ENCODE data around the gene CHCHD10. TPM values are rescaled to one million over a fixed set of nuclear protein-coding genes. Genes with fewer than 3 reads are reported as not detected.
A peak's percentile ranks its signal among the peaks of the same experiment; 100 is the strongest.

Gene CHCHD10
- polyA plus RNA-seq, 2 donors, result 115 to 191 TPM

GRCh38 chr22:23752750-23753149, 15.0 kb downstream of the CHCHD10 start:
- Histone ChIP-seq H3K27ac (ENCODE audit: low read depth in 2 of 2, low read length in 1 of 2) (no peak overlapping the region), H3K27me3 (ENCODE audit: control insufficient read depth in 1 of 2, insufficient read depth in 2 of 2, low read length in 2 of 2) (no peaks in the 10 kb centered on the region)
- 93 to 94% methylated on average over 16 of the region's 16 CpGs for WGBS, 2 donors

GRCh38 chr22:23752090-23752691, 15.6 kb downstream of the CHCHD10 start:
- no peak overlapping the region for H3K27ac ChIP-seq (ENCODE audit: low read depth in 2 of 2, low read length in 1 of 2)
- H3K4me3 ChIP-seq (ENCODE audit: low read depth in 1 of 2, low read length in 2 of 2), result no peak overlapping the region
- no peaks in the 10 kb centered on the region for H3K36me3 ChIP-seq (ENCODE audit: control insufficient read depth in 2 of 2, insufficient read depth in 2 of 2, low read length in 1 of 2)
- 81 to 87% methylated on average over 9 of the region's 9 CpGs for WGBS, 2 donors
- H3K9me3 ChIP-seq (ENCODE audit: control insufficient read depth in 2 of 2, insufficient read depth in 1 of 2, low read depth in 1 of 2, low read length in 1 of 2), result no peaks in the 10 kb centered on the region
- no peaks in the 10 kb centered on the region for H3K27me3 ChIP-seq (ENCODE audit: control insufficient read depth in 1 of 2, insufficient read depth in 2 of 2, low read length in 2 of 2)
- peaks cover 0 to 4% of the 10 kb centered on the region in 2 donors for H3K4me1 ChIP-seq (ENCODE audit: control insufficient read depth in 2 of 2, insufficient read depth in 2 of 2, low read length in 1 of 2)

More at GRCh38 chr22:23752750-23753149, 15.0 kb downstream of the CHCHD10 start:
- H3K9me3 ChIP-seq (ENCODE audit: control insufficient read depth in 2 of 2, insufficient read depth in 1 of 2, low read depth in 1 of 2, low read length in 1 of 2), result no peaks in the 10 kb centered on the region
- no peak overlapping the region for H3K4me3 ChIP-seq (ENCODE audit: low read depth in 1 of 2, low read length in 2 of 2)
- peaks cover 0 to 4% of the 10 kb centered on the region in 2 donors for H3K4me1 ChIP-seq (ENCODE audit: control insufficient read depth in 2 of 2, insufficient read depth in 2 of 2, low read length in 1 of 2)
- no peaks in the 10 kb centered on the region for H3K36me3 ChIP-seq (ENCODE audit: control insufficient read depth in 2 of 2, insufficient read depth in 2 of 2, low read length in 1 of 2)

GRCh38 chr22:23751441-23751996, 16.3 kb downstream of the CHCHD10 start:
- Histone ChIP-seq H3K4me3 (ENCODE audit: low read depth in 1 of 2, low read length in 2 of 2) (peak overlapping the region; percentile 61 to 74), H3K4me1 (ENCODE audit: control insufficient read depth in 2 of 2, insufficient read depth in 2 of 2, low read length in 1 of 2) (peaks cover 0 to 4% of the 10 kb centered on the region in 2 donors), H3K27me3 (ENCODE audit: control insufficient read depth in 1 of 2, insufficient read depth in 2 of 2, low read length in 2 of 2) (no peaks in the 10 kb centered on the region), H3K27ac (ENCODE audit: low read depth in 2 of 2, low read length in 1 of 2) (peak overlapping the region; percentile 87 to 95), H3K9me3 (ENCODE audit: control insufficient read depth in 2 of 2, insufficient read depth in 1 of 2, low read depth in 1 of 2, low read length in 1 of 2) (no peaks in the 10 kb centered on the region), H3K36me3 (ENCODE audit: control insufficient read depth in 2 of 2, insufficient read depth in 2 of 2, low read length in 1 of 2) (no peaks in the 10 kb centered on the region)
- 20 to 22% methylated on average over 22 of the region's 22 CpGs for WGBS, 2 donors

GRCh38 chr22:23750714-23751440, 16.9 kb downstream of the CHCHD10 start, which contains the start of gene ZNF70:
Gene ZNF70, minus strand, starts transcription at chr22:23751112. Its CDS starts 5,972 bp downstream, at chr22:23745140.
- 1% methylated on average over 59 to 78 of the region's 78 CpGs for WGBS, 2 donors

DNA sequence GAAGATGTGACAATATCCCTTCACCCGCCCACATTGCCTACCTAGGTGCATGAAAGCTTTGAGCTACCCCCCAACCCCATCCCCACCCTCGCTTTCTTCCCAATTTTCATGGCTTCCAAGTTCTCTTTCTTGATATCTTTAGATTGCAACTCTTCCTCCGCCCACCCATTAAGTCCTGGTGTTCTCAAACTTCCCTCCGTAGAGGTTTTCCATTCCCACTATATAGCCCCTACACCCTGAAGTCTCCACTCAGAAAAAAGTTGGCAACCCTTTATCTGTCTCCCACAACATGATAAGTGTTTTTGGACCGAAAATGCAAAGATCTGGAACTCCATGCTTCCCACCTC, 17.4 kb downstream of the CHCHD10 start:
- 23 to 30% methylated on average over 5 of the region's 5 CpGs for WGBS, 2 donors
- Histone ChIP-seq H3K27me3 (ENCODE audit: control insufficient read depth in 1 of 2, insufficient read depth in 2 of 2, low read length in 2 of 2) (no peaks in the 10 kb centered on the region), H3K4me1 (ENCODE audit: control insufficient read depth in 2 of 2, insufficient read depth in 2 of 2, low read length in 1 of 2) (peaks cover 0 to 4% of the 10 kb centered on the region in 2 donors), H3K36me3 (ENCODE audit: control insufficient read depth in 2 of 2, insufficient read depth in 2 of 2, low read length in 1 of 2) (no peaks in the 10 kb centered on the region), H3K9me3 (ENCODE audit: control insufficient read depth in 2 of 2, insufficient read depth in 1 of 2, low read depth in 1 of 2, low read length in 1 of 2) (no peaks in the 10 kb centered on the region), H3K27ac (ENCODE audit: low read depth in 2 of 2, low read length in 1 of 2) (peak overlapping the region; percentile 80 to 95), H3K4me3 (ENCODE audit: low read depth in 1 of 2, low read length in 2 of 2) (peak overlapping the region; percentile 61 to 74)

More at GRCh38 chr22:23750714-23751440, 16.9 kb downstream of the CHCHD10 start, which contains the start of gene ZNF70:
- H3K9me3 ChIP-seq (ENCODE audit: control insufficient read depth in 2 of 2, insufficient read depth in 1 of 2, low read depth in 1 of 2, low read length in 1 of 2), result no peaks in the 10 kb centered on the region
- H3K4me1 ChIP-seq (ENCODE audit: control insufficient read depth in 2 of 2, insufficient read depth in 2 of 2, low read length in 1 of 2), result peaks cover 0 to 4% of the 10 kb centered on the region in 2 donors
- H3K36me3 ChIP-seq (ENCODE audit: control insufficient read depth in 2 of 2, insufficient read depth in 2 of 2, low read length in 1 of 2), result no peaks in the 10 kb centered on the region
- H3K27ac ChIP-seq (ENCODE audit: low read depth in 2 of 2, low read length in 1 of 2), result peak within 1 kb of the TSS; percentile 87 to 95
- no peaks in the 10 kb centered on the region for H3K27me3 ChIP-seq (ENCODE audit: control insufficient read depth in 1 of 2, insufficient read depth in 2 of 2, low read length in 2 of 2)
- H3K4me3 ChIP-seq (ENCODE audit: low read depth in 1 of 2, low read length in 2 of 2), result peak within 1 kb of the TSS; percentile 61 to 74

- no peak overlapping the region for H3K27ac ChIP-seq (ENCODE audit: low read depth in 2 of 2, low read length in 1 of 2)
- H3K36me3 ChIP-seq (ENCODE audit: control insufficient read depth in 2 of 2, insufficient read depth in 2 of 2, low read length in 1 of 2), result peaks cover 0 to under 1% of the 10 kb centered on the region in 2 donors
- WGBS, 2 donors, result 47 to 51% methylated on average over 12 of the region's 12 CpGs
- no peaks in the 10 kb centered on the region for H3K9me3 ChIP-seq (ENCODE audit: control insufficient read depth in 2 of 2, insufficient read depth in 1 of 2, low read depth in 1 of 2, low read length in 1 of 2)
- no peaks in the 10 kb centered on the region for H3K27me3 ChIP-seq (ENCODE audit: control insufficient read depth in 1 of 2, insufficient read depth in 2 of 2, low read length in 2 of 2)
- H3K4me1 ChIP-seq (ENCODE audit: control insufficient read depth in 2 of 2, insufficient read depth in 2 of 2, low read length in 1 of 2), result peaks cover 0 to 4% of the 10 kb centered on the region in 2 donors
- H3K4me3 ChIP-seq (ENCODE audit: low read depth in 1 of 2, low read length in 2 of 2), result peak overlapping the region in 1 of 2 donors; percentile 61
Measured at GRCh38 chr22:23749841-23750301, 17.9 kb downstream of the CHCHD10 start.

DNA sequence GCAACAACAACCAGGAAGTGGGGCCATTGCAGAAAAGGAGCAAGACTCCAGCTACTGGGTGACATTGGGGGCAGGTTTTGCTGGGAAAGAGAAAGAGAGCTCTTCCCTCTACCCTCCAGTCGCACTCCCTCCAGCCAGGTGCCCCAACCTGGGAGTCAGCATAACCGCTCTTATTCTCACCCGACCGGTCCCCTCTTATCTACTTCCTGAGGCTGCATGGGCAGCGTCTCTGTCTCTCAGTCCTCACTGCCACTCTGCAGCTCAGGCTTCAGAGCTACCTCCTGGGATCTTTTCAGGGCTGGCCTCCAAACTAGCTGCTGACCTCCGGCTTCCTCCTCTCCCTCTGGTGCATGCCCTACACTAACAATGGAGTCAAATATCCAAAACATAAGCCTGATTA, 22.0 kb downstream of the CHCHD10 start:
- peaks cover 0 to 18% of the 10 kb centered on the region in 2 donors for H3K36me3 ChIP-seq (ENCODE audit: control insufficient read depth in 2 of 2, insufficient read depth in 2 of 2, low read length in 1 of 2)
- WGBS, 2 donors, result 54 to 87% methylated on average over 6 of the region's 6 CpGs
- peaks cover 4 to 5% of the 10 kb centered on the region in 2 donors for H3K4me1 ChIP-seq (ENCODE audit: control insufficient read depth in 2 of 2, insufficient read depth in 2 of 2, low read length in 1 of 2)
- H3K27ac ChIP-seq (ENCODE audit: low read depth in 2 of 2, low read length in 1 of 2), result no peak overlapping the region
- no peak overlapping the region for H3K4me3 ChIP-seq (ENCODE audit: low read depth in 1 of 2, low read length in 2 of 2)
- H3K27me3 ChIP-seq (ENCODE audit: control insufficient read depth in 1 of 2, insufficient read depth in 2 of 2, low read length in 2 of 2), result no peaks in the 10 kb centered on the region
- H3K9me3 ChIP-seq (ENCODE audit: control insufficient read depth in 2 of 2, insufficient read depth in 1 of 2, low read depth in 1 of 2, low read length in 1 of 2), result no peaks in the 10 kb centered on the region

DNA sequence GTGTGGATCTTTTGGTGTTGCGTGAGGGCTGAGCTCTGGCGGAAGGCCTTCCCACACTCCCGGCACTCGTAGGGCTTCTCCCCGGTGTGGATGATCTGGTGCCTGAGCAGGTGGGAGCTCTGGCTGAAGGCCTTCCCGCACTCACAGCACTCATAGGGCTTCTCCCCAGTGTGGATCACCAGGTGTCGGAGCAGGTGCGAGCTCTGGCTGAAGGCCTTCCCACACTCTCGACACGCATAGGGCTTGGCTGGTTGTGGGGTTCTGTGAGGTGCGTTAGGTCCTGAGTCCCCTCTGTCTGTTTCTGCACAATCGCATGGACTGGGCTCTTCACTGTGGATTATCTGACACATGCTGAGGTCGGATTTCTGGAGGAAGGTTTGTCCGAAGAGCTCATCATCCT, 23.3 kb downstream of the CHCHD10 start:
- Histone ChIP-seq H3K36me3 (ENCODE audit: control insufficient read depth in 2 of 2, insufficient read depth in 2 of 2, low read length in 1 of 2) (peaks cover 0 to 18% of the 10 kb centered on the region in 2 donors), H3K27me3 (ENCODE audit: control insufficient read depth in 1 of 2, insufficient read depth in 2 of 2, low read length in 2 of 2) (no peaks in the 10 kb centered on the region), H3K4me1 (ENCODE audit: control insufficient read depth in 2 of 2, insufficient read depth in 2 of 2, low read length in 1 of 2) (peaks cover 0 to 5% of the 10 kb centered on the region in 2 donors), H3K9me3 (ENCODE audit: control insufficient read depth in 2 of 2, insufficient read depth in 1 of 2, low read depth in 1 of 2, low read length in 1 of 2) (no peaks in the 10 kb centered on the region), H3K4me3 (ENCODE audit: low read depth in 1 of 2, low read length in 2 of 2) (no peak overlapping the region), H3K27ac (ENCODE audit: low read depth in 2 of 2, low read length in 1 of 2) (no peak overlapping the region)
- WGBS, 2 donors, result 95 to 97% methylated on average over 14 of the region's 14 CpGs

DNA sequence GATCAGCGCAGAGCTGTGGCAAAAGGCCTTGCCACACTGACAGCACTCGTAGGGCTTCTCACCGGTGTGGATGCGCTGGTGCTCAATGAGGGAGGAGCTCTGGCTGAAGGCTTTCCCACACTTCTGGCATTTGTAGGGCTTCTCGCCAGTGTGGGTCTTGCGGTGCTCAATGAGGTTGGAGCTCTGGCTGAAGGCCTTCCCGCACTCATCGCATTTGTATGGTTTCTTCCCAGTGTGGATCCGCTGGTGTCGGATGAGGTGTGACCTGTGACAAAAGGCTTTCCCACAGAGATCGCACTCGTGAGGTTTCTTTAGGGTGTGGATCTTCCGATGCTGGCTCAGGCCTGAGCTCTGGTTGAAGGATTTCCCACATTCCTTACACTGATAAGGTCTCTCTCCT, 23.8 kb downstream of the CHCHD10 start:
- Histone ChIP-seq H3K4me3 (ENCODE audit: low read depth in 1 of 2, low read length in 2 of 2) (no peak overlapping the region), H3K4me1 (ENCODE audit: control insufficient read depth in 2 of 2, insufficient read depth in 2 of 2, low read length in 1 of 2) (peaks cover 0 to 5% of the 10 kb centered on the region in 2 donors), H3K27me3 (ENCODE audit: control insufficient read depth in 1 of 2, insufficient read depth in 2 of 2, low read length in 2 of 2) (no peaks in the 10 kb centered on the region), H3K9me3 (ENCODE audit: control insufficient read depth in 2 of 2, insufficient read depth in 1 of 2, low read depth in 1 of 2, low read length in 1 of 2) (no peaks in the 10 kb centered on the region), H3K36me3 (ENCODE audit: control insufficient read depth in 2 of 2, insufficient read depth in 2 of 2, low read length in 1 of 2) (peaks cover 0 to 18% of the 10 kb centered on the region in 2 donors), H3K27ac (ENCODE audit: low read depth in 2 of 2, low read length in 1 of 2) (no peak overlapping the region)
- WGBS, 2 donors, result 97 to 98% methylated on average over 13 of the region's 13 CpGs
